ENCODE measurements around the gene OR10G4. TPM values are rescaled to one million over a fixed set of nuclear protein-coding genes. Genes with fewer than 3 reads are reported as not detected.
"Not testable (repeated sequence)": the region's sequence is repeated elsewhere in the genome, so short reads cannot be mapped to it uniquely, and the experiment has no call there.

OR10G4 gene, protein sequence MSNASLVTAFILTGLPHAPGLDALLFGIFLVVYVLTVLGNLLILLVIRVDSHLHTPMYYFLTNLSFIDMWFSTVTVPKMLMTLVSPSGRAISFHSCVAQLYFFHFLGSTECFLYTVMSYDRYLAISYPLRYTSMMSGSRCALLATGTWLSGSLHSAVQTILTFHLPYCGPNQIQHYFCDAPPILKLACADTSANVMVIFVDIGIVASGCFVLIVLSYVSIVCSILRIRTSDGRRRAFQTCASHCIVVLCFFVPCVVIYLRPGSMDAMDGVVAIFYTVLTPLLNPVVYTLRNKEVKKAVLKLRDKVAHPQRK
- polyA plus RNA-seq (2013, experiment 1 of 2; ENCODE audit: insufficient read length): not detected
- not detected for polyA plus RNA-seq (2013, experiment 2 of 2; ENCODE audit: insufficient read length)

- DNase-seq: no peak
These were observed at the start of gene OR10G4 for GRCh38 chr11:124012697-124013096. Gene OR10G4, plus strand, starts transcription at chr11:124012997. Its CDS starts 2,578 bp downstream, at chr11:124015575.

DNA sequence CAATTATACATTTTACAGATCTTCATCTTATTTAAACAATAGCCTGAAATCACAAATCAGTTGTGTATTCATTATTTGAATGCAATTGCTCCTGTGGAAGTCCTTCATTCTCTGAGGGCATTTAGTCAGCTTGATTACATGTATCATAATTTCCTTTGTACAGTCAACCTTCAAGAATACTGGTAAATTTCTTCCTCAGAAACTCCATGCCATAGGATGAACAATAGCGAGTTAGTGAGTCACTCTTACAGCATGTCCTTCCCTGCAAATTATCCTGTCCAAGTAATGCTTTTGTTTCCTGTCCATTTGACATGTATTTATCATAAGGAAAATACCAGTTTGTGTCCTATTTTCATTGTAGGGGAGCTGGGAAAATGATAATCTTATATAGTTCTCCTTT, 39.0 kb upstream of the OR10G4 start:
- DNase-seq: peak; percentile 52

DNA sequence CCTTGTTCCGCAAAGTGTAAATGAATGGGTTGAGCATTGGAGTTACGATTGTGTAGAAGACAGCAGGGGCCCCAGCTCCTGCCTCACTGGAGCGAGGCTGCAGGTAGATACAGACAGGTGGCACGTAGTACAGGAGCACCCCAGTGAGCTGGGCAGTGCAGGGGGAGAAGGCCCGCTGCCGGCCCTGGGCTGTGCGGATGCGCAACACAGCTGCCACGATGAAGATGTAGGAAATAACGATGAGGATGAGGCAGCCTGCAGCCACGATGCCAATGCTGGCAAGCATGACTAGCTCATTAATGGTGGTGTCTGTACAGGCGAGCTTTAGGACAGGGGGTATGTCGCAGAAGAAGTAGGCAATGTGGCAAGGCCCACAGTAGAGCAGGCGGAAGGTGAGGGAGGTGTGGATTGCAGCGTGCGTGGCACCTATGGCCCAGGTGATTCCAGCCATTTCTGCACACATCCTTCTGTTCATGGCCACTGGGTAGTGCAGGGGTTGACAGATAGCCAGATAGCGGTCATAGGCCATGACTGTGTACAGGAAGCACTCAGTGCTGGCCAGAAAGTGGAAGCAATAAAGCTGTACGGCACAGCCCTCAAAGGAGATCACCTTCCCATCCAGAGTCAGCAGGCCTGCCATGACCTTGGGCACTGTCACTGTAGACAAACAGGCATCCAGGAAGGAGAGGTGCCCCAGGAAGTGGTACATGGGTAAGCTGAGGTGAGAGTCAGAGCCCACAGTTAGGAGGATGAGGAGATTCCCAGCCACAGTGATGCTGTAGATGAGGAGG, 35.8 kb upstream of the OR10G4 start:
- no peak for DNase-seq

GRCh38 chr11:123977731-123978347, 35.0 kb upstream of the OR10G4 start, which contains the start of gene OR10S1:
Gene OR10S1, minus strand, starts transcription at chr11:123977781. Its CDS starts 117 bp downstream, at chr11:123977664.
- DNase-seq: no peak

- no peak for DNase-seq
These were observed 33.5 kb upstream of the OR10G4 start for GRCh38 chr11:123979311-123979710.

- no peak for DNase-seq
These were observed 17.7 kb upstream of the OR10G4 start, which contains the start of gene OR10G6 for GRCh38 chr11:123995119-123995518. Gene OR10G6, minus strand, starts transcription at chr11:123995161. Its CDS starts 0 bp downstream, at chr11:123995161.

GRCh38 chr11:124015837-124016236, 3.0 kb downstream of the OR10G4 start:
- not testable (repeated sequence) for DNase-seq

DNA sequence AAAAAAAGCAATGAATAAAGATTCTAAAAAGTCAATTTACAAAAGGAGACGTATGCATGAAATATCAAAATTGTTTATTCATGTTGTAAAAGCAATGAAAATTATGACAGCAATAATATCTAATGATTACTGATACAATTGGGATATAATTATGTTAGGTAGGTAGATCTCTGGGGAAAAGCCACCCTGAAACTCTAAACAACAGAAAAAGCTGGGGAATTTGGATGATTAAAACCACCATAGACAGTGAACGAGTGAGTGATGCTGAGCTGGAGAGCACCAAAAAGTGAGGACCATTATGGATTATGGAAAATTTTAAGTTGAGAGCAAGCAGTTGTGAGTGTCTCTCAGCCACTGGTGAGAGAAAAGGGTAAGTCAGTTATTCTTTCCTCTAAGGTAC, 13.7 kb downstream of the OR10G4 start, which contains the start of gene OR10G8:
TSS of gene OR10G8 (plus strand) at position 301 of the 400 bp plus-strand sequence. CDS start 2,825 bp downstream, outside the sequence.
- no peak for DNase-seq

DNA sequence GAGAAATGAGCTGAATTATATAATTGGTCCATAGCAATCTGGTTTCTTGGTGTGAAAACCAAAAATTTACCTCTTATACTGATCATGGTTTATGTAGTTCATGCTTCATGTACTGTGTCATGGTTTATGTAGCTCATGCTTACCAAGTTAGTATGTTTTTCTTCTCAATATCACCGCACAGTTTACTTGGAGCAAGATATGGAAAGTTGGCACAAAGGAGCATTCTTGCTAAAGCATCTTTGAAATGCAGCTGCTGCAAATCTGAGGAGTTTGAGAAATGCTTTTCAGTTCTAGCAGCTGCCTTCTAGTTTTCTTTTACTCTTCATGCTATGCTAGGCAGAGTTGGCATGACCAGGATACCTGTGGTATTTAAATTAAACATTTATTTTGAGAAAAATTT, 23.9 kb downstream of the OR10G4 start:
- DNase-seq: no peak

GRCh38 chr11:124039557-124039956, 26.8 kb downstream of the OR10G4 start:
- no peak for DNase-seq

DNA sequence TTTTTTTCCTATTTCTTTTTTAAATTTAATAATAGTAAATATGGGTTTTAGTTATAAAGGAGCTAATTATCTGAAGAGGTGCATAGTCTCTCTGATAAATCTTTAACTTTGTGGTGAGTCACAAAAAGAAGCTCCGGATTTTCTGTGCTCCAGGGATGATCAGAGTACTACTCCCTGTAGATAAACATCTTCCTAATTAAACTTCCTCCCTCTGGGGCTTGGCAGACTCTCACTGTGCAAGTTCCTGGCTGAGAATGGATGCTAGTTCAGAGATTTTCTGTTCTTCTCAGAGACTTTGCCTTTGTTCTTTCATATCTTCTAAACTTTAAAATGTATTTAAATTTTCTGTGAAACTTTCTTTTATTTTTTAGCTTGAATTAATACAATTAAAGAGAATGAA, 28.5 kb downstream of the OR10G4 start, which contains the start of gene OR10G7:
TSS of gene OR10G7 (minus strand) at position 72 of the 400 bp plus-strand sequence. CDS start 2,324 bp downstream, outside the sequence.
- no peak for DNase-seq

DNA sequence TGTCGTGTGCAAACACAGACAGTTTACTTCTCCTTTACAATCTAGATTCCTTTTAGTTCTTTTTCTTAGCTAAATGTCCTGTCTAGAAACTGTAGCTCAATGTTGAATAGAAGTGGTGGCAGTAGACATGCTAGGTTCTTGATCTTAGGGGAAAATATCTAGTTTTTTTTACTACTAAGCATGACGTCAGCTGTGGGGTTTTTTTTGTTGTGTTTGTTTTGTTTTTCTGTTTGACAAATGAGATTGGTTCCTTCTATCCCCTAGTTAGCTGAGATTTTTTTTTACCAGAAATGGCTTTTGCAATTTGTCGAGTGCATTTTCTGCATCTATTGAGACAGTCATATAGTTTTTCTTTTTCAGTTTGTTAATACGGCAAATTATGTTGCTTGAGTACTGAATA, 30.6 kb downstream of the OR10G4 start:
- no peak for DNase-seq

DNA sequence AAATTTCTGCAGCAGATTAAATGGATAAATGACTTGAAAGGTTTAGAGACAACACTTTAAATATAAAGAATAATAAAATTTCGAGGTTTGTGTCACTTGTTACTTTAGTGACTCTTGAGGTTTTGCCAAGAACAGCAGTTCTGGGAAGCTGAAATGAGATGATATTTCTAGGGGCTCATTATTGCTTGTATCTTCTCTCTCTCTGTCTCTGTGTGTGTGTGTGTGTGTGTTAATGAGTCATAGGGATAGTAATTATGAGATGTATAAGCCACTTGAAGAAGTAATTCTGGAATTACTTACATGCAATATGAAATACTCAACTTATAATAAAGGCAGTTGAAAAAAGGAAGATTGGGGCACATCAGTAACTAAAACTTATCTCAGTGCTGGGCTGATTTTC, 38.0 kb downstream of the OR10G4 start:
- no peak for DNase-seq

DNA sequence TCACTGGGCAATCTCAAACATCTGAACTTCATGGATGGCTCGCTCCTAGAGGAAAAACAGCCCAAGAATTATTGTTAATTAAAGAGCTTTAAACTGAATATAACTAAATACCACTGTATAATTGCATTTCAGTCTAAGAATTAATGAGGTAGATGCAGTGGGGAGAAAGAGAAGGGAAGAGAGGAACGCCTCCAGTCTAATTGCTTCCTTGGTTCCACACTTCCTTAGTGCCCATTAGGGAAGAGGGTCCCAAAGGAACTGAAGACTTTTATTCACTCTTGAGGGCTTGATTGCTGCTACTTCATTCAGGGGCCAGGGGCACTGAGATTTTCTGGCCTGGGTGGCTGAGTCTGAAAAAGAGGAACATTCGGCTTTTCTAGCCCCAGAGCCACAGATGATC, 40.2 kb downstream of the OR10G4 start:
- DNase-seq: no peak

Data from fibroblast of skin of scalp (primary cell).